Mesodermal cell (in vitro differentiated cells): ENCODE results near the gene PLCB4.

Experiments used
- H3K27ac ChIP-seq: 2 replicates; pipeline ENCODE4 v1.7.0; 2013; ENCODE audit warnings: mild to moderate bottlenecking, low read depth, low read length, moderate library complexity; ENCODE audit not compliant: severe bottlenecking
- H3K36me3 ChIP-seq: 2 replicates; pipeline ENCODE4 v1.7.1; 2013; ENCODE audit warnings: mild to moderate bottlenecking, low read length, moderate library complexity; ENCODE audit not compliant: control insufficient read depth, insufficient read depth
- H3K4me1 ChIP-seq: one replicate; pipeline ENCODE4 v1.7.1; 2013; ENCODE audit warnings: mild to moderate bottlenecking, low read length; ENCODE audit not compliant: insufficient read depth, control insufficient read depth, poor library complexity, severe bottlenecking
- H3K4me3 ChIP-seq: 2 replicates; pipeline ENCODE4 v1.7.0; 2013; ENCODE audit warnings: low read length, control low read depth, mild to moderate bottlenecking; ENCODE audit not compliant: insufficient read depth, poor library complexity, severe bottlenecking; ENCODE audit errors: extremely low read depth
- H3K9me3 ChIP-seq: 2 replicates; pipeline ENCODE4 v1.7.1; 2013; ENCODE audit warnings: mild to moderate bottlenecking, low read length, moderate library complexity; ENCODE audit not compliant: control insufficient read depth
- WGBS, 2 experiments: methylation state at CpG; one replicate each; pipeline ENCODE4 v1.1.5; 2013; ENCODE audit warnings: missing lambda C conversion rate in 2 of 2; ENCODE audit not compliant: insufficient coverage in 2 of 2; 5-methylcytosine and 5-hydroxymethylcytosine counted together

The PLCB4 gene

DNA sequence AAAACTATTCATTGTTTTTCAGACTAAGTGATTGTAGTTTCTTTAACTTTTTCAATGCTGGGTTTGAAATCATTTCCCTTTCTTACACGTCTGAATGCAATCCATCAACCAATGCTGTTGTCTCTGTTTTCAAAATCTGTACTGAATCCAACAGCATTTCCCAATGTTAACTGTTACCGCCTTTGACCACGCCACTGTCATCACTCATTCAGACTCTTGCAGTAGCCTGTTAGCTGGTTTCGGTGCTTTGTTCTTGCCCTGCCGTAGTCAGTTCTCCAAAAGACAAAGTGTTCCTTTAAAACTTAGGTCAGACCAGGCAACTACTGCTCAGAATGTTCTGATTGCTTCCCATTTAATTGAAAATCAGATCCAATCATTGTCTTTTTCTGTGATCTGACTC lies 131.3 kb downstream of the PLCB4 start:
- Histone ChIP-seq H3K4me3 (no peak overlapping the region), H3K4me1 (peaks cover 9% of the 10 kb centered on the region), H3K36me3 (no peaks in the 10 kb centered on the region), H3K9me3 (no peaks in the 10 kb centered on the region), H3K27ac (peak overlapping the region; percentile 30)
- 94 to 100% methylated on average over 5 of the region's 5 CpGs for WGBS, 2 experiments

DNA sequence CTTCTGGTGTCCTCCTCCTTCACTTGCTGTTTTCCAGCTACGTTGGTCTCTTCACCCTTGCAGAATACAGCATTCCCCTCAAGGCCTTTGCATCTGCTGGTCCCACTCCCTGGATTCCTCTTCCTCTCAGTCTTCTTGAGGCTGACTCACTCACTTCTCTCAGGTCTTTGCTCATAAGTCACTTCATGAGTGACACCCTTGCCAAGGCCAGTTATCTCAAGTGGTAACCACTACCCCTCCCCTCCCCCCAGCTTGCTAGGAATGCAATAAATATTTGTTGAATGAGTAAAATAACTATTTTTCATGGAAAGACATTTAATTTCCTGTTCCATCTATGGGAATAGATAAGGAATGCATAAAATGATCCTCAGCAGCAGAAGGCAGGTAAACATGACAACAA lies 131.7 kb downstream of the PLCB4 start:
- 42 to 56% methylated on average over 1 of the region's 1 CpG for WGBS, 2 experiments
- Histone ChIP-seq H3K4me1 (peaks cover 11% of the 10 kb centered on the region), H3K9me3 (no peaks in the 10 kb centered on the region), H3K27ac (peak overlapping the region; percentile 30), H3K36me3 (no peaks in the 10 kb centered on the region), H3K4me3 (no peak overlapping the region)

DNA sequence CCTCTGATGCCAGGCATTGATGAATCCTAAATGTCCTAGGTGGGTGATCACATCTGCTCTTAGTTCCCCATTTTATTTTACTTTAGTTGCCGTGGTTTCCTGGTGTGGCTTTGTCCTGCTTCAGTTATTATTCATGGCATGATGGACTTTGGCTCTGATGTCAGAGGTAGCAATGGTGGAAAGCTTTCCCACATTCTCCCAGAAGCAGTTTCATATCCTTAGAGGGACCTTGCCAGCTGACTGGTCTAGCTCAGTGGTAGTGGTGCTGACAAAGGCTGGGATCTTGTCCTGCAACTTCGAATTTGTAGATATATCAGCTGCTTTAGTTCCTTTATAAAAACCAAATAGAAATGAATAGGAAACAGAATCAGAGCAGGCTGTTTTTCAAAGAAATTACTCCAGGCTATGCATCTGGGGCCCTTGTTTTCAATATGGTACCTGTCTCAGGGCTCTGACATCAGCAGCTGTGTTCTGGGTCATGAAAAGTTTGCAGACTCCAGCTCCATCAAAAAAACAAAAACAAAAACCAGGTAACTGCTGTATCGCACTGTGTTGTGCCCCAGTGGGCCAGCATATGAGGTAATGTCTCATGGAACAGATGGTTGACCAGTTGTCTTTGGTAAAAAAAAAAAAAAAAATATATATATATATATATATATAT lies 133.7 kb downstream of the PLCB4 start:
- 88% methylated on average over 2 of the region's 3 CpGs; no CpG with 5 or more reads in 1 of the 2 experiments for WGBS, 2 experiments
- Histone ChIP-seq H3K27ac (no peak overlapping the region), H3K4me3 (no peak overlapping the region), H3K4me1 (peaks cover 11% of the 10 kb centered on the region), H3K9me3 (no peaks in the 10 kb centered on the region), H3K36me3 (no peaks in the 10 kb centered on the region)

DNA sequence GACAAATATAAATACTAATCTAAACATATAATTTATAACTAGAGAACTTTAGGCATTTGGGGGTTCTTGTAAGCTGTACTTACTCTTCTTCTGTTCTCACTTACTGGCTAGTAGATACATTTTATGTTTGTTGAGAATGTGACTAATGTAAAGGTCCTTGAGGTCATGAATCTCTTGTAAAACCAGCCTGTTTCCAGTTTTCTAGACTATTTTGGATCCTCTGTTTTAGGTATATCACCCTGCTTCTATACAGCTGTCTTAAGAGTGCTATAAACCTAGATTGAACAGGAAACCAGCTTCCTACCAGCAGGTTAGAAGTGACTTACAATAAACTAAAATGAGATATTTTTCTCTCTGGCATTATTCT lies 134.2 kb downstream of the PLCB4 start:
- Histone ChIP-seq H3K4me1 (peaks cover 11% of the 10 kb centered on the region), H3K4me3 (no peak overlapping the region), H3K36me3 (no peaks in the 10 kb centered on the region), H3K27ac (no peak overlapping the region), H3K9me3 (no peaks in the 10 kb centered on the region)

DNA sequence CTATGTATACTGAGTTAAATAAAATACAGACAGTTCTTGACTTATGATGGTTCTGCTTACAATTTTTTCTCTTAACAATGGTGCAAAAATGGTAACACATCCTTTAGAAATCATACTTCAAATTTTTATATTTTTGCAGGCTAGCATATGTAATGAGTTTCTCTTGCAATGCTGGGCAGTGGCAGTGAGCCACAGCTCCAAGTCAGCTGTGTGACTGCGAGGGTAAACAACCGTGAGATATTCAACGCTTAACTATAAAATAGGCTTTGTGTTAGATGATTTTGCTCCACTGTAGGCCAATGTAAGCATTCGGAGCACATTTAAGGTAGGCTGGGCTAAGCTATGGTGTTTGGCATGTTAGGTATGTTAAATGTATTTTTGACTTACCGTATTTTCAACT lies 136.1 kb downstream of the PLCB4 start:
- Histone ChIP-seq H3K4me3 (no peak overlapping the region), H3K4me1 (peaks cover 12% of the 10 kb centered on the region), H3K36me3 (no peaks in the 10 kb centered on the region), H3K27ac (no peak overlapping the region), H3K9me3 (no peaks in the 10 kb centered on the region)
- 83 to 93% methylated on average over 3 to 4 of the region's 5 CpGs for WGBS, 2 experiments

DNA sequence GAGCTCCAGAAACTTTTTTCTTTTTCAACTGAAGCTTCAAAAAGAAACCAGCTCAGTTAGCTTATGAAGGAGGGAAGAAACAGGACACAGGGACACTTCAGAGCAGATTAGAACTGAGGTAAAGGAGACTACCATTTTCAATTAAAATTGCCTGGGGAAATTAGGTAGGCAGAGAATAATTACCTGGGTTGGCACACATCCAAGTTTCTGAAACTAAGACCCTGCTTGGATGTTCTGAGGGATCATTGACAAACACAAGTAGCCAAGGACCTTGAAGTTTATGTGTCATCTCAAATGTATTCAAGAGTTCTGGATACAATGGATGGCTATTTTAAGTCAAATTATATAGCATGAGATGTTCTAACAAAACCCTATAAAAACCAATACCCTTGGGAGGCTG lies 137.6 kb downstream of the PLCB4 start:
- H3K4me1 ChIP-seq = peaks cover 10% of the 10 kb centered on the region
- H3K9me3 ChIP-seq = no peaks in the 10 kb centered on the region
- H3K4me3 ChIP-seq = no peak overlapping the region
- H3K36me3 ChIP-seq = no peaks in the 10 kb centered on the region
- no peak overlapping the region for H3K27ac ChIP-seq

DNA sequence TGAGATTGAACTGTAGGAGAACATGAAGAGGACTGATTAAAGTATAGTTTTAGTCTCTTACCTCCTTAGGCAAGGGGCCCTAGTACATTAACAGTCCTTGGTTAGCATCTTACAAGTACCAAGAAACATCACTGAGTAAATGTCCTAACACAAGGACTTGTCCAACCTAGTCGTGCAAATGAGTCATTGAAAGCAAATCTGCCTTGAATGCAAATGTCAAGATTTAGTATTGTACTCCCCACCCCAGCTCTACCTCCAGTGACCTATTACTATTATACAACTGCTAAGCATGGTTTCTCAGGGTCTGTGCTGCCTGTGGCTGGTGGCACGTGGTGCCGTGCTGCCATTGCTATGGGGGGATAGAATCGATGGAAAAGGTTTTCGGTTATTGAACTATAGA lies 138.4 kb downstream of the PLCB4 start:
- H3K27ac ChIP-seq = no peak overlapping the region
- H3K9me3 ChIP-seq = no peaks in the 10 kb centered on the region
- 80 to 100% methylated on average over 1 of the region's 5 CpGs for WGBS, 2 experiments
- no peaks in the 10 kb centered on the region for H3K36me3 ChIP-seq
- peaks cover 10% of the 10 kb centered on the region for H3K4me1 ChIP-seq
- H3K4me3 ChIP-seq = no peak overlapping the region

DNA sequence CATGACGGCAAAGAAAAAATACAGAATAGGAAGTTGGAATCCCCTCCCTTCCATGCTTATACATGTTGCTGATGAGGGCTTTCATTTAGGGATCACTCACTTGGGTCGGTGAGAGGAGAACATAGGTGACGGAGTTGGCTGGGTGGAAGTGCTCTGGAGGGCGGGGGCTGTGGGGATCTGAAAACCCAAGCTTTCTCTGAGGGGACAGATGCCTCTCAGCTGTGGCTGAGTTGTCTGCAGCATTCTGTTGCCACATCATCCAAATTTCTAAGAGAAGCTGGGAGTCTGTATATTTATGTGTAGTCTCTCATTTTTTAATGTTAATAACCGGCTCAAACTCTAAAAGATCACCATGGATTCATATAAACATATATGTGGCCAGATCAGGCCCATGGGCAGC lies 141.5 kb downstream of the PLCB4 start:
- Histone ChIP-seq H3K4me3 (no peak overlapping the region), H3K27ac (no peak overlapping the region), H3K9me3 (no peaks in the 10 kb centered on the region), H3K36me3 (no peaks in the 10 kb centered on the region), H3K4me1 (peaks cover 9% of the 10 kb centered on the region)
- 88% methylated on average over 3 of the region's 5 CpGs; no CpG with 5 or more reads in 1 of the 2 experiments for WGBS, 2 experiments

DNA sequence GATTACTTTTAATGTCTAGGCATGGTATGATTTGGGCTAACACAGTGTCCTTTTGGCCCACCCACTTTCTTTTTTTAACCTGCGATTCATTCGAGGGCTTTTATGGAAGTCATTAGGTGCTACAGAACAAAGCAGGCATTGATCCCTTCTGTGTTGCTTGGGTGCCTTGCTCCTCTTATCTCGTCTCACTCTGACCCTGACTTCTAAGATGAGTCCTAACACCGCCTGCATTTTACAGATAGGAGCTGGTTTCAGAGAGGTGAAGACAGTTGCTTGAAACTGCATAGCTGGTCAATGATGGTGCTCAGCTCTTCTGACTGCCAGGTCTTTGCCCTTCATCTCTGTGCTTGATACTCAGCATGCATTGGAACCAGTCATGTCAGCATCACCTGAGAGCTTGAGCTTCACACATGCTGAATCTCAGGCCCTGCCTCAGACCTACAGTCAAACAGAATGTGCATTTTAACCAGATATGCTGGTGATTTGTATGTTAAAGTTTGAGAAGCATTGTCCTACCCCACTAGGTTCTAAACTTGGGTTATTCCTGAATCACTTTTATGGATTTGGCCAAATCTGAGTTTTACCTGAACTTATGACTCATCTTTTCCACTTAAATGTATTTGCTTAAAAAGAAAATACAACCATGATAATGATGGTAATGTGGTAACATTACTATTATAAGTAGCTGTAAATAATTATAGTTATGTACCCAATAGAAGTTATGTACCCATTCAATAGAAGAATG lies 142.3 kb downstream of the PLCB4 start:
- no peak overlapping the region for H3K27ac ChIP-seq
- no peaks in the 10 kb centered on the region for H3K36me3 ChIP-seq
- no peaks in the 10 kb centered on the region for H3K9me3 ChIP-seq
- no peak overlapping the region for H3K4me3 ChIP-seq
- H3K4me1 ChIP-seq = peaks cover 8% of the 10 kb centered on the region
- WGBS, 2 experiments = 90 to 94% methylated on average over 2 to 3 of the region's 4 CpGs

DNA sequence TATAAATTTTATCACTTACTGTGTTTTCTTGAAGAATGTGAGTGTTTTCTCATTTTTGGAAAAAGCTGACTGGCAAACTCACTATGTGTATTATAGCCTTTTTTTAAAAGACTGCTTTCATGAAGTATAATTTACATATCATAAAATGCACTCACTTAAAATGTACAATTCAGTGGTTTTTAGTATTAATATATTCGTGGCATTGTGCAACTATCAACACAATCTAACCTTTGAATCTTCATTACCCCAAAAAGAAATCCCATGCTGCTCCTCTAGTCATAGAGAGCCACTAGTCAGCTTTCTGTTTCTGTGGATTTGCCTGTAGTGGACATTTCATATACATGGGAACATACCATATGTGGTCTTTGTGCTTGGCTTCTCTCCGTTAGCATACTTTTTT lies 143.8 kb downstream of the PLCB4 start:
- no CpG with 5 or more reads among the region's 2 CpGs for WGBS, 2 experiments

DNA sequence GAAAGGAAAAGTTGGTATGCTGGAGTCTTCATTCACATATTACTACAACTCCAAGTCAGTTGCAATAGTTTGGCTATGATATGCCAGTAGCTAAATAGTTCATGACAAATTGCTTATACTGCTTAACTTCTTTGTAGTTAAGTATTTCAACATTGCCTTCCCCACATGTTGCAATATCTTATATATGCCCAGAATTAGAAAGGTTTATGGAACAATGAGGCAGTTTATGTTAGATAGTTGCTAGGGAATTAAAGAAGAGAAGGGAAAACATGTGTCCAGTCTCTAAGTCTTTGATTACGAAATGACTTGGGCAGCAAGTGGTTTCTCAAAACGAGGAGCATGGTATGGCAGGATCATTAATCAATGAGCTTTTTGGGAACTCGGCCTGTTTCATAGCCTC lies 145.8 kb downstream of the PLCB4 start:
- no peak overlapping the region for H3K27ac ChIP-seq
- H3K9me3 ChIP-seq = no peaks in the 10 kb centered on the region
- 75 to 95% methylated on average over 2 to 3 of the region's 3 CpGs for WGBS, 2 experiments
- H3K4me3 ChIP-seq = no peak overlapping the region
- H3K36me3 ChIP-seq = no peaks in the 10 kb centered on the region
- peaks cover 8% of the 10 kb centered on the region for H3K4me1 ChIP-seq

More for the DNA sequence above, 143.8 kb downstream of the PLCB4 start:
- Histone ChIP-seq H3K9me3 (no peaks in the 10 kb centered on the region), H3K4me3 (no peak overlapping the region), H3K27ac (no peak overlapping the region), H3K4me1 (peaks cover 8% of the 10 kb centered on the region), H3K36me3 (no peaks in the 10 kb centered on the region)
